PC-9 (cell line): Measurements from ENCODE around the gene PDZD4. TPM values are rescaled to one million over a fixed set of nuclear protein-coding genes. Genes with fewer than 3 reads are reported as not detected.

Experiments
- BruUV-seq: library from RNA; stranded (reverse); fragments of 400-500 nt; replicated peaks from 2 replicates; lab custom pipeline; 2021; lab: Mats Ljungman, UMichigan
- CTCF ChIA-PET: fragments of 300-600 bp; sonication (Branson Sonifier 250); formaldehyde crosslinking; loops from one replicate; lab custom pipeline; 2022; ENCODE audit warnings: antibody characterized with exemption; lab: Charles Lee
- POLR2A ChIA-PET: fragments of 300-600 bp; sonication (Branson Sonifier 250); formaldehyde crosslinking; loops from one replicate; lab custom pipeline; 2022; ENCODE audit warnings: antibody characterized with exemption; ENCODE audit not compliant: unreplicated experiment; lab: Charles Lee
- DNase-seq, 2 experiments: peaks; one replicate each; pipeline versions ENCODE4 v3.0.0 to v3.0.0-alpha.2; 2015 to 2022; ENCODE audit warnings: mixed read lengths in 1 of 2
- H2AFZ ChIP-seq: fragments of 200-600 bp; sonication (generic); 2 replicates; pipeline ENCODE4 v1.8.1; 2017; ENCODE audit warnings: antibody characterized with exemption
- H3F3A ChIP-seq: fragments of 200-600 bp; sonication (generic); 2 replicates; pipeline ENCODE4 v1.8.1; 2017; ENCODE audit warnings: antibody characterized with exemption, mild to moderate bottlenecking, low read depth; ENCODE audit not compliant: insufficient read depth
- H3K27ac ChIP-seq: fragments of 200-600 bp; sonication (generic); 2 replicates; pipeline ENCODE4 v1.6.1; 2016; ENCODE audit warnings: mixed run types
- H3K27me3 ChIP-seq: fragments of 200-600 bp; sonication (generic); 2 replicates; pipeline ENCODE4 v1.6.1; 2016; ENCODE audit warnings: low read depth, mixed run types; ENCODE audit not compliant: insufficient read depth
- H3K36me3 ChIP-seq: fragments of 200-600 bp; sonication (generic); 2 replicates; pipeline ENCODE4 v1.6.1; 2016; ENCODE audit warnings: low read depth, mixed run types
- H3K4me1 ChIP-seq: fragments of 200-600 bp; sonication (generic); replicated peaks from 2 replicates; pipeline ENCODE4 v1.6.1; 2016; ENCODE audit warnings: mixed run types; ENCODE audit not compliant: insufficient read depth
- H3K4me2 ChIP-seq: fragments of 200-600 bp; sonication (generic); 2 replicates; pipeline ENCODE4 v1.6.1; 2017; ENCODE audit warnings: mixed run types
- H3K4me3 ChIP-seq: fragments of 200-600 bp; sonication (generic); 2 replicates; pipeline ENCODE4 v1.6.1; 2016; ENCODE audit warnings: mixed run types
- H3K79me2 ChIP-seq: fragments of 200-600 bp; sonication (generic); 2 replicates; pipeline ENCODE4 v1.6.1; 2017; ENCODE audit warnings: low read depth, mixed run types
- H3K9me2 ChIP-seq: fragments of 200-600 bp; sonication (generic); 2 replicates; pipeline ENCODE4 v1.8.1; 2017; ENCODE audit warnings: mild to moderate bottlenecking; ENCODE audit not compliant: insufficient read depth
- H3K9me3 ChIP-seq: fragments of 200-600 bp; sonication (generic); 2 replicates; pipeline ENCODE4 v1.8.1; 2016; ENCODE audit warnings: low read depth; ENCODE audit not compliant: insufficient read depth
- H4K20me1 ChIP-seq: fragments of 200-600 bp; sonication (generic); 2 replicates; pipeline ENCODE4 v1.8.1; 2017; ENCODE audit not compliant: insufficient read depth
- CTCF ChIP-seq: fragments of 200-600 bp; sonication (generic); conservative IDR thresholded peaks from 2 replicates; pipeline ENCODE4 v1.6.1; 2017; ENCODE audit warnings: mixed run types, antibody characterized with exemption, mild to moderate bottlenecking, moderate library complexity
- EZH2 ChIP-seq: fragments of 200-600 bp; sonication (generic); IDR thresholded peaks from 2 replicates; pipeline ENCODE4 v1.8.0; 2017; ENCODE audit warnings: antibody characterized with exemption, low read depth
- intact Hi-C: fragments of 100-400 bp; cut with micrococcal nuclease; formaldehyde crosslinking; loops from one replicate; pipeline ENCODE4 v1.10.0; 2022; ENCODE audit not compliant: unreplicated experiment
- total RNA-seq: library from RNA; stranded (reverse); gene quantifications from 2 replicates; pipeline ENCODE4 v1.2.3, GENCODE V29; 2021

Gene PDZD4
- total RNA-seq, 1 experiment from 2014 or later: 0.17 TPM

DNA sequence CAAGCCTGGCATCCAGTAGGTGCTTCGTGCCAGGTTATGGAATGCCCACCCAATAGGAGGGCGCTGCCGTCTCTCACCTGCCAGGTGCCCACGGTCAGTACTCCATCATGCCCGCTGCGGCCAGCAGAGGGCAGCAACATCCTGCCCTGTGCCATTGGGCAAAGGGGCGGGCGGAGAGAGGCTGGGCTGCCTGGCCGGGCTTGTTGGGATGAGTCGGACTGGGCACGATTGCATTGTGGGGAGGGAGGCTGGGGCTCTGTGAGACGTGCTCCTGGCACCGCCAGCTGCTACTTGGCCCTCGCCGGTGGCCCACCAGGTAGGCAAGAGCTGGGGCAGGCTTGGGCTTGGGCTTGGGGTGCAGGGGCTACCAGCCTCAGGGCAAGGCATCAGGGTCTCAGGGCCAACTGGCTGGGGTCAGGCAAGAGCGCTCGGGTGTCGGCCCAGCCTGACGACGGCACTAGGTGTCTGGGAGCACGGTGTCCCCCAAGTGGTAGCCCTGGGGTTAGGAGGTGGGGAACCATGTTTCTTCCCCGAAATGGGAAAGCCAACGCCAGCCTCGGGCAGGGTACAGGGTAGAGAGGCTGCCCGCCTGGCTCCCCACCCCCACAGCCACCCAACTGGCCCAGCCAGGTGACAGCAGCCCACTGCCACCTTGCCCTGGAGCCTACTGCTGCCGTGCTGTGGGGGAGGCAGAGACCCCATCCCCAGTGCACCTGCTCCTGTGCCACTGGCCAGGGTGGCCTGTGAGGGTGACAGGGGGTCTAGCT is 66.2 kb downstream of the PDZD4 start, which contains the start of gene PLXNB3:
TSS of gene PLXNB3 (plus strand) at position 261 of the 767 bp plus-strand sequence. CDS start 1,287 bp downstream, outside the sequence.
- BruUV-seq: no TSS peak
- Histone ChIP-seq H3K27ac (no peak within 1 kb of the TSS), H2AFZ (0 out of 2 replicates have a peak within 1 kb of the TSS, but pooled peaks have one; percentile 52), H4K20me1 (no peaks in the 10 kb centered on the region), H3K36me3 (no peaks in the 10 kb centered on the region), H3K79me2 (no peaks in the 10 kb centered on the region), H3F3A (no peaks in the 10 kb centered on the region), H3K4me2 (peak within 1 kb of the TSS; percentile 83), H3K4me3 (peak within 1 kb of the TSS; percentile 52; the same call in 1 of the 2 replicates), H3K9me2 (no peaks in the 10 kb centered on the region), H3K4me1 (peaks cover 7% of the 10 kb centered on the region; the same call in 1 of the 2 replicates), H3K9me3 (no peaks in the 10 kb centered on the region), H3K27me3 (no peaks in the 10 kb centered on the region)
- TF ChIP-seq CTCF (peak; percentile 86), EZH2 (no peak)
- peak; percentile 68 to 95 for DNase-seq
- CTCF ChIA-PET: no interaction called here
- intact Hi-C loops: loop anchor here (1.0 kb wide), 4 partner anchors 40 to 183 kb away; partner anchors contain the start of genes ABCD1 and BCAP31
- POLR2A ChIA-PET: no interaction called here

GRCh38 chrX:153763298-153763932 is 66.9 kb downstream of the PDZD4 start:
- CTCF ChIA-PET: interaction anchor here (0.6 kb wide), 1 partner anchor 290 kb away, joined by 3 read pairs; no protein-coding TSS in a partner anchor
- no peaks in the 10 kb centered on the region for H3F3A ChIP-seq
- H3K4me3 ChIP-seq: no peak overlapping the region
- H2AFZ ChIP-seq: no peak overlapping the region
- peak overlapping the region; percentile 83; the same call in 1 of the 2 replicates for H3K4me2 ChIP-seq
- H3K79me2 ChIP-seq: no peaks in the 10 kb centered on the region
- no peaks in the 10 kb centered on the region for H3K9me2 ChIP-seq
- no peaks in the 10 kb centered on the region for H3K36me3 ChIP-seq
- H4K20me1 ChIP-seq: no peaks in the 10 kb centered on the region
- H3K27ac ChIP-seq: no peak overlapping the region
- no peak for DNase-seq
- POLR2A ChIA-PET: no interaction called here
- no peak for TF ChIP-seq CTCF
- TF ChIP-seq EZH2: no peak
- no peaks in the 10 kb centered on the region for H3K9me3 ChIP-seq
- no peaks in the 10 kb centered on the region for H3K27me3 ChIP-seq
- H3K4me1 ChIP-seq: peaks cover 7% of the 10 kb centered on the region; the same call in 1 of the 2 replicates
- intact Hi-C loops: no loop called here
- no TSS peak for BruUV-seq

DNA sequence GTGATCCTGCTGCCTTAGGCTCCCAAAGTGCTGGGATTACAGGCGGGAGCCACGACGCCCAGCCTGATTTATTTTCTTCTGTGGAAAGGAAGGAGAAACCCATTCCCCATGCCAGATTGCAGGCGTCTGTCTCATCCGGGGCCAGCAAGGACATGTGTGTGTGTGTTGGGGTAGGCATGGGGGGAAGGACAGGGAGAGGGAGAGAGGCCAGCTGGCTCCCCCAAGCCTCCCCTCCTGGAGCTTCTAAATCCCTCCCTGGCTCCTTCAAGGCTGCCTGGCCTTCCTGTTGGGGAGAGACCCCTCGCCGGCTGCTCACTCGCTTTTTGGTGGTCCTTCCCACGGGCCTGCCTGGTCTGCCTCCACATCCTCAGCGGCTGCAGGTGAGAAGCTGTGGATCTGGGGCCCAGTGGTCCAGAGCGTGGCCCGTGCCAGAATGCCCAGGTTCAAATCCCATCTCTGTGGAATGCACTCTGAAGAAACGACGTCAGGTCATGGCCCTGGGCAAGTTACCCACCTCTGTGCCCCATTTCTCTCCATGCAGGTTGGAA is 67.6 kb downstream of the PDZD4 start:
- ChIA-PET POLR2A (no interaction called here), CTCF (interaction anchor here (0.6 kb wide), 1 partner anchor 290 kb away, joined by 3 read pairs; no protein-coding TSS in a partner anchor)
- no peaks in the 10 kb centered on the region for H3K9me2 ChIP-seq
- H3K27ac ChIP-seq: no peak overlapping the region
- H3K4me3 ChIP-seq: no peak overlapping the region
- no peak overlapping the region for H3K4me2 ChIP-seq
- no peak overlapping the region for H2AFZ ChIP-seq
- H3K27me3 ChIP-seq: no peaks in the 10 kb centered on the region
- DNase-seq: no peak
- TF ChIP-seq EZH2 (no peak), CTCF (no peak)
- no peaks in the 10 kb centered on the region for H3K36me3 ChIP-seq
- no peaks in the 10 kb centered on the region for H3F3A ChIP-seq
- no peaks in the 10 kb centered on the region for H4K20me1 ChIP-seq
- intact Hi-C loops: no loop called here
- H3K4me1 ChIP-seq: peaks cover 7% of the 10 kb centered on the region; the same call in 1 of the 2 replicates
- no peaks in the 10 kb centered on the region for H3K9me3 ChIP-seq
- no peaks in the 10 kb centered on the region for H3K79me2 ChIP-seq
- no TSS peak for BruUV-seq
